Mesenchymal stem cell (in vitro differentiated cells and primary cell): ENCODE results near the gene PPIL1.

ENCODE experiments used
- DNase-seq: peaks from one replicate; pipeline ENCODE4 v3.0.0-alpha.2; 2013
- H2AFZ ChIP-seq: one replicate; pipeline ENCODE4 v1.6.1; 2013; ENCODE audit warnings: low read depth, mild to moderate bottlenecking, control low read depth, inconsistent platforms, low read length, moderate library complexity
- H2AK5ac ChIP-seq: 2 replicates; pipeline ENCODE4 v1.6.1; 2013; ENCODE audit warnings: low read length, moderate library complexity, mild to moderate bottlenecking, inconsistent platforms; ENCODE audit not compliant: severe bottlenecking
- H2BK120ac ChIP-seq: one replicate; pipeline ENCODE4 v1.6.1; 2013; ENCODE audit warnings: low read depth, mild to moderate bottlenecking, inconsistent platforms, low read length, moderate library complexity
- H2BK12ac ChIP-seq, 2 experiments: one replicate each; pipeline ENCODE4 v1.6.1; 2013; ENCODE audit warnings: inconsistent platforms in 2 of 2, low read length in 2 of 2, mild to moderate bottlenecking in 2 of 2, moderate library complexity in 2 of 2, control low read depth in 1 of 2
- H2BK15ac ChIP-seq: one replicate; pipeline ENCODE4 v1.6.1; 2013; ENCODE audit warnings: mild to moderate bottlenecking, low read depth, inconsistent platforms; ENCODE audit not compliant: poor library complexity, severe bottlenecking
- H2BK5ac ChIP-seq: 2 replicates; pipeline ENCODE4 v1.6.1; 2013; ENCODE audit warnings: low read depth, mild to moderate bottlenecking, low read length, control low read depth, inconsistent platforms; ENCODE audit not compliant: poor library complexity, severe bottlenecking
- H3K14ac ChIP-seq, 2 experiments: one replicate each; pipeline ENCODE4 v1.6.1; 2013; ENCODE audit warnings: inconsistent platforms in 2 of 2, low read length in 2 of 2, control low read depth in 1 of 2, mild to moderate bottlenecking in 1 of 2, moderate library complexity in 1 of 2
- H3K18ac ChIP-seq, 2 experiments: one replicate each; pipeline ENCODE4 v1.6.1; 2013; ENCODE audit warnings: inconsistent platforms in 2 of 2, low read length in 2 of 2, control low read depth in 1 of 2, low read depth in 1 of 2, mild to moderate bottlenecking in 1 of 2
- H3K23ac ChIP-seq, 2 experiments: one replicate each; pipeline ENCODE4 v1.6.1; 2013; ENCODE audit warnings: inconsistent platforms in 2 of 2, low read length in 2 of 2, mild to moderate bottlenecking in 2 of 2, moderate library complexity in 2 of 2, control low read depth in 1 of 2
- H3K27ac ChIP-seq: 2 replicates; pipeline ENCODE4 v1.5.1; 2013; ENCODE audit warnings: mild to moderate bottlenecking, moderate library complexity, low read length, control low read depth, inconsistent platforms; ENCODE audit not compliant: poor library complexity, severe bottlenecking
- H3K27me3 ChIP-seq, 2 experiments: 2 replicates each; pipeline versions ENCODE4 v1.6.1 to v1.7.0; 2013; ENCODE audit warnings: low read length in 2 of 2, mild to moderate bottlenecking in 2 of 2, moderate library complexity in 2 of 2, control low read depth in 1 of 2, inconsistent platforms in 1 of 2; ENCODE audit not compliant: control insufficient read depth in 1 of 2, insufficient read depth in 1 of 2
- H3K36me3 ChIP-seq, 2 experiments: 2 replicates each; pipeline versions ENCODE4 v1.6.1 to v1.7.0; 2013; ENCODE audit warnings: low read length in 2 of 2, control low read depth in 1 of 2, inconsistent platforms in 1 of 2, low read depth in 1 of 2, mild to moderate bottlenecking in 1 of 2; ENCODE audit not compliant: insufficient read depth in 2 of 2, control insufficient read depth in 1 of 2
- H3K4ac ChIP-seq, 2 experiments: one replicate each; pipeline ENCODE4 v1.6.1; 2013; ENCODE audit warnings: inconsistent platforms in 2 of 2, low read length in 2 of 2, mild to moderate bottlenecking in 2 of 2, moderate library complexity in 2 of 2, control low read depth in 1 of 2, low read depth in 1 of 2
- H3K4me1 ChIP-seq: 2 replicates; pipeline ENCODE4 v1.6.1; 2013; ENCODE audit warnings: low read depth, low read length, control low read depth; ENCODE audit not compliant: control insufficient read depth, insufficient read depth
- H3K4me2 ChIP-seq: 2 replicates; pipeline ENCODE4 v1.6.1; 2013; ENCODE audit warnings: low read length, mild to moderate bottlenecking, inconsistent platforms; ENCODE audit not compliant: poor library complexity, severe bottlenecking
- H3K4me3 ChIP-seq, 2 experiments: 2 replicates each; pipeline versions ENCODE4 v1.5.1 to v1.7.0; 2013; ENCODE audit warnings: low read length in 2 of 2, mild to moderate bottlenecking in 2 of 2, control low read depth in 1 of 2, low read depth in 1 of 2; ENCODE audit not compliant: insufficient read depth in 1 of 2
- H3K79me1 ChIP-seq: replicated peaks from 2 replicates; pipeline ENCODE4 v1.6.1; 2013; ENCODE audit warnings: mild to moderate bottlenecking, control low read depth, low read length, inconsistent platforms; ENCODE audit not compliant: poor library complexity, severe bottlenecking
- H3K9ac ChIP-seq: 2 replicates; pipeline ENCODE4 v1.7.0; 2013; ENCODE audit warnings: mild to moderate bottlenecking, low read length, moderate library complexity
- H3K9me3 ChIP-seq: 2 replicates; pipeline ENCODE4 v1.7.0; 2013; ENCODE audit warnings: mild to moderate bottlenecking, low read length; ENCODE audit not compliant: control insufficient read depth
- H4K8ac ChIP-seq: one replicate; pipeline ENCODE4 v1.6.1; 2013; ENCODE audit warnings: inconsistent platforms, mild to moderate bottlenecking, low read length, moderate library complexity
- H4K91ac ChIP-seq: one replicate; pipeline ENCODE4 v1.6.1; 2013; ENCODE audit warnings: mild to moderate bottlenecking, low read length, inconsistent platforms
- WGBS: methylation state at CpG from one replicate; pipeline ENCODE4 v1.1.7; 2013; ENCODE audit warnings: mixed read lengths; 5-methylcytosine and 5-hydroxymethylcytosine counted together

Gene PPIL1

DNA sequence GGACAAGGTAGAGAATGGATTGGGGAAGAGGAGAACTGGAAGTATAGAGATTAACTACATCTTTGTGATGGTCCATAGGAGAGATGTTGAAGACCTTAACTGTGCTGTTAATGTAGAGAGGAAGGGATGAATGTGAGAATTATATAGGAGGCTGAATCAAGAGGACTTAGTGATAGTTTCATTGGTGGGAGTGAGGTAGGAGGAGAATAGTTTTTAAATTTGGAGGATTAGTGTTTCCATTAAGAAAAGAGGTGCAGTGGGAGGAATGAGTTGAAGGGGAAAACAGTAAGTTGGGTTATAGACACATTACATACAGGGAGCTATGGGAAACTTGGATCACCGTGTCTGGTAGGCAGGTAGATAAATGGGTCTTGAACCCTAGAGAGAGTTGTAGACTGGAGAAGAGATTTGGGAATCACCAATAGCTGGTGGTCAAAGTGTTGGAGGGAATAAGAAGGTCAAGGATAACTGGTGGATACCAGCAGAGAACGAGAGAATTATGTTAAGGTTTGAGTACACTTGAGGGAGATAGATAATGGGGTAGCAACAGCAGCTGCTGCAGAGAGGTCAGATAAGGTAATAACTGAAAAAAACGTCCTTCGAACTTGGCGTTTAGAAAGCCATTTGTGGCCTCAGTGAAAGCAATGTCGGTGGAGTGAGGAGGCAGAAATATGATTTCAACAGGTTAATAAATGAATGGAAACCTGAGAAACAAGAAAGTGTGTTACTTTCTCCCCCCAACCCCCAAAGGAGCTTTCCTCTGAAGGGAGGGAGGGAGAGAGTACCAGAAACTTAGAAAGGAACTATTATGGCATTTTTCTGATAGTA, 14.3 kb upstream of the PPIL1 start:
- H2BK15ac ChIP-seq = no peak overlapping the region
- no peaks in the 10 kb centered on the region for H3K9me3 ChIP-seq
- no peak overlapping the region for H2AK5ac ChIP-seq
- peaks cover 2 to 13% of the 10 kb centered on the region in 2 experiments for H3K36me3 ChIP-seq
- H4K91ac ChIP-seq = no peak overlapping the region
- no peak for DNase-seq
- no peak overlapping the region for H3K4me3 ChIP-seq
- H3K9ac ChIP-seq = no peak overlapping the region
- 79% methylated on average over 6 of the region's 6 CpGs for WGBS
- no peak overlapping the region for H3K27ac ChIP-seq
- no peak overlapping the region for H4K8ac ChIP-seq
- H2BK5ac ChIP-seq = no peak overlapping the region
- H3K4me2 ChIP-seq = no peak overlapping the region
- peaks cover 22% of the 10 kb centered on the region for H3K79me1 ChIP-seq
- no peak overlapping the region for H3K14ac ChIP-seq
- H2BK12ac ChIP-seq = no peak overlapping the region
- H3K4me1 ChIP-seq = peaks cover 1% of the 10 kb centered on the region
- H3K4ac ChIP-seq = no peak overlapping the region
- no peaks in the 10 kb centered on the region for H3K27me3 ChIP-seq
- H2BK120ac ChIP-seq = no peak overlapping the region
- no peak overlapping the region for H3K18ac ChIP-seq
- H2AFZ ChIP-seq = no peak overlapping the region
- no peak overlapping the region for H3K23ac ChIP-seq

DNA sequence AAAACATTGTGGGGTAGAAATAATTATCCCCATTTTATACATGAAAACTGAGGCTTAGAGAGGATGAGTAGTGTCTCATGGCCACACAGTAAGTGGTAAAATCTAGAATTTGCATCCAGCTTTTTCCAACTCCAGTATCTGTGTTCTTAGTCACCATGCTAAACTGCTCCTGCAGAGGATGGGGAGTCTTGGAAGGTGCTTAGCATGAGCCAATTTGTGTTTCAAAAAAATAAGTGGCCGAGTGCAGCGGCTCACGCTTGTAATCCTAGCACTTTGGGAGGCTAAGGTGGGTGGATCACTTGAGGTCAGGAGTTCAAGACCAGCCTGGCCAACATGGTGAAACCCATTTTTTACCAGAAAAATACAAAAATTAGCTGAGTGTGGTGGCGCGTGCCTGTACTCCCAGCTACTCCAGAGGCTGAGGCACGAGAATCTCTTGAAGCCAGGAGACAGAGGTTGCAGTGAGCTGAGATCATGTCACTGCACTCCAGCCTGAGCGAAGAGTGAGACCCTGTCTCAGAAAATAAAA, 13.6 kb upstream of the PPIL1 start:
- no peak overlapping the region for H2BK120ac ChIP-seq
- H2BK12ac ChIP-seq = no peak overlapping the region
- H2AK5ac ChIP-seq = no peak overlapping the region
- no peak for DNase-seq
- no peaks in the 10 kb centered on the region for H3K27me3 ChIP-seq
- peaks cover 1% of the 10 kb centered on the region for H3K4me1 ChIP-seq
- no peaks in the 10 kb centered on the region for H3K9me3 ChIP-seq
- 94% methylated on average over 7 of the region's 7 CpGs for WGBS
- H3K14ac ChIP-seq = no peak overlapping the region
- no peak overlapping the region for H4K91ac ChIP-seq
- no peak overlapping the region for H2BK5ac ChIP-seq
- H2AFZ ChIP-seq = no peak overlapping the region
- H3K79me1 ChIP-seq = peaks cover 22% of the 10 kb centered on the region
- H3K9ac ChIP-seq = no peak overlapping the region
- peaks cover 2 to 13% of the 10 kb centered on the region in 2 experiments for H3K36me3 ChIP-seq
- no peak overlapping the region for H2BK15ac ChIP-seq
- H3K4me3 ChIP-seq = no peak overlapping the region
- no peak overlapping the region for H4K8ac ChIP-seq
- H3K4me2 ChIP-seq = no peak overlapping the region
- no peak overlapping the region for H3K23ac ChIP-seq
- H3K27ac ChIP-seq = no peak overlapping the region
- no peak overlapping the region for H3K4ac ChIP-seq
- no peak overlapping the region for H3K18ac ChIP-seq

DNA sequence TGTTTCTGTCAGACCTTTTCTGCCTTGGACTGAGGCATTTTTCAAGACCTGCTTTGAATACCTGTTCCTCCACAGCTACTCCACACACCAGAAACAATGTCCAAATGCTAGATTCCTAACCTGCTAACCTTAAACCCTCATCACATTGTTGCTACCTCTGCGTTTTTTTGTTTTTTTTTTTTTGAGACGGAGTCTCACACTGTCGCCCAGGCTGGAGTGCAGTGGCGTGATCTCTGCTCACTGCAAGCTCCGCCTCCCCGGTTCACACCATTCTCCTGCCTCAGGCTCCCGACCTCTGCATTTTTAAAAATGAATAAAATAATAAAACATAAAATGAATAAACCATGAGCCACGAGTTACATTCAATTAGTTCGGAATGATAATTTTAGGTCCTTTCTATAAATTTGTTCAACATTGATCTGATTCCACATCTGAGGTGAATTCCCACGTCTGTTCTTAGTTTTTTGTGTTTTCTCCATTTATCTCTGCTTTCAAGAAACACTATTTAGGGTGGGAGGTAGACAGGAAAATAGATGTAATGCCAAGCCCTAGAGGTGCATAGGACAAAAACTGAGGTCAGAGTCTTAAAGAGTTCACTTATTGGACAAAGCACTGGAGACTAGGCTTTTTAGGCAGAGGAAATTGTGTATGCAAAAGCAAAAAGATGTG, 12.5 kb upstream of the PPIL1 start:
- H4K91ac ChIP-seq = no peak overlapping the region
- peak overlapping the region in 1 of 2 experiments; percentile 15 for H3K4ac ChIP-seq
- no peak overlapping the region for H2AK5ac ChIP-seq
- H2BK15ac ChIP-seq = no peak overlapping the region
- H3K14ac ChIP-seq = no peak overlapping the region
- no peak overlapping the region for H2BK12ac ChIP-seq
- H3K36me3 ChIP-seq = peaks cover 0 to 6% of the 10 kb centered on the region in 2 experiments
- no peak for DNase-seq
- peak overlapping the region; percentile 57 for H3K4me2 ChIP-seq
- no peak overlapping the region for H4K8ac ChIP-seq
- H3K27ac ChIP-seq = no peak overlapping the region
- H3K9ac ChIP-seq = peak overlapping the region; percentile 95
- WGBS = 80% methylated on average over 8 of the region's 10 CpGs
- H3K4me1 ChIP-seq = peaks cover 1% of the 10 kb centered on the region
- no peak overlapping the region for H2BK120ac ChIP-seq
- H3K27me3 ChIP-seq = no peaks in the 10 kb centered on the region
- H3K23ac ChIP-seq = no peak overlapping the region
- H2AFZ ChIP-seq = no peak overlapping the region
- no peak overlapping the region for H3K18ac ChIP-seq
- peaks cover 16% of the 10 kb centered on the region for H3K79me1 ChIP-seq
- no peak overlapping the region for H2BK5ac ChIP-seq
- no peaks in the 10 kb centered on the region for H3K9me3 ChIP-seq
- peak overlapping the region in 1 of 2 experiments; percentile 93 for H3K4me3 ChIP-seq
